Esophagus muscularis mucosa (tissue), 4 donors: ENCODE measurements around the gene PPFIA4. TPM values are rescaled to one million over a fixed set of nuclear protein-coding genes. Genes with fewer than 3 reads are reported as not detected.
A peak's percentile ranks its signal among the peaks of the same experiment; 100 is the strongest.

Source experiments
- DNase-seq: peaks from one replicate; pipeline ENCODE4 v3.0.0-alpha.2; 2017; ENCODE audit errors: extremely low spot score
- H3K27ac ChIP-seq, 4 donors: fragments of 200-600 bp; sonication (generic); replicated peaks in 1 of 4; 1 replicate in 3 of 4; 2 replicates in 1 of 4; pipeline ENCODE4 v1.5.1; 2016 to 2019; ENCODE audit warnings: mild to moderate bottlenecking in 1 of 4
- H3K27me3 ChIP-seq, 4 donors: fragments of 200-600 bp; sonication (generic); one replicate each; pipeline versions ENCODE4 v1.5.1 to v1.6.0; 2016 to 2019
- H3K36me3 ChIP-seq, 4 donors: fragments of 200-600 bp; sonication (generic); one replicate each; pipeline ENCODE4 v1.5.1; 2016 to 2019
- H3K4me1 ChIP-seq, 4 donors: fragments of 200-600 bp; sonication (generic); one replicate each; pipeline ENCODE4 v1.5.1; 2016 to 2019
- H3K4me3 ChIP-seq, 4 donors: fragments of 200-600 bp; sonication (generic); 1 replicate in 2 of 4; 2 replicates in 2 of 4; pipeline ENCODE4 v1.5.1; 2016 to 2019; ENCODE audit warnings: mild to moderate bottlenecking in 4 of 4, moderate library complexity in 1 of 4
- H3K9me3 ChIP-seq, 4 donors: fragments of 200-600 bp; sonication (generic); 1 replicate in 3 of 4; 2 replicates in 1 of 4; pipeline ENCODE4 v1.5.1; 2016 to 2019
- CTCF ChIP-seq, 3 experiments: fragments of 200-600 bp in 2 of 3; fragments of 450-650 bp in 1 of 3; sonication (generic) in 2 of 3; IDR thresholded peaks; one replicate each; pipeline ENCODE4 v1.5.1; 2017 to 2019; ENCODE audit warnings: antibody characterized with exemption in 3 of 3, mild to moderate bottlenecking in 2 of 3, moderate library complexity in 1 of 3
- EP300 ChIP-seq: sonication (generic); formaldehyde crosslinking; IDR thresholded peaks from one replicate; pipeline ENCODE4 v1.6.1; 2017; ENCODE audit warnings: antibody characterized with exemption
- POLR2A ChIP-seq: fragments of 450-650 bp; IDR thresholded peaks from one replicate; pipeline ENCODE4 v1.6.1; 2017; ENCODE audit warnings: antibody characterized with exemption, moderate library complexity, mild to moderate bottlenecking, low read depth
- POLR2AphosphoS5 ChIP-seq, 2 donors: sonication (generic); formaldehyde crosslinking; IDR thresholded peaks; one replicate each; pipeline ENCODE4 v1.6.1; 2017; ENCODE audit warnings: antibody characterized with exemption in 2 of 2
- WGBS: methylation state at CpG from one replicate; pipeline ENCODE4 v1.1.5; 2018; 5-methylcytosine and 5-hydroxymethylcytosine counted together
- intact Hi-C: fragments of 100-400 bp; cut with DNase I; formaldehyde crosslinking; loops from one replicate; pipeline ENCODE4 v1.15.1; 2023
- total RNA-seq, 4 donors: library from RNA; depleted of rRNA; stranded (reverse); fragments of >200 nt; gene quantifications; one replicate each; pipeline versions ENCODE4 v1.1.0 to v1.2.1, GENCODE V29; 2016

The PPFIA4 gene
- total RNA-seq, 4 donors from 2014 or later = 0.42 to 1.6 (median 1.1) TPM

DNA sequence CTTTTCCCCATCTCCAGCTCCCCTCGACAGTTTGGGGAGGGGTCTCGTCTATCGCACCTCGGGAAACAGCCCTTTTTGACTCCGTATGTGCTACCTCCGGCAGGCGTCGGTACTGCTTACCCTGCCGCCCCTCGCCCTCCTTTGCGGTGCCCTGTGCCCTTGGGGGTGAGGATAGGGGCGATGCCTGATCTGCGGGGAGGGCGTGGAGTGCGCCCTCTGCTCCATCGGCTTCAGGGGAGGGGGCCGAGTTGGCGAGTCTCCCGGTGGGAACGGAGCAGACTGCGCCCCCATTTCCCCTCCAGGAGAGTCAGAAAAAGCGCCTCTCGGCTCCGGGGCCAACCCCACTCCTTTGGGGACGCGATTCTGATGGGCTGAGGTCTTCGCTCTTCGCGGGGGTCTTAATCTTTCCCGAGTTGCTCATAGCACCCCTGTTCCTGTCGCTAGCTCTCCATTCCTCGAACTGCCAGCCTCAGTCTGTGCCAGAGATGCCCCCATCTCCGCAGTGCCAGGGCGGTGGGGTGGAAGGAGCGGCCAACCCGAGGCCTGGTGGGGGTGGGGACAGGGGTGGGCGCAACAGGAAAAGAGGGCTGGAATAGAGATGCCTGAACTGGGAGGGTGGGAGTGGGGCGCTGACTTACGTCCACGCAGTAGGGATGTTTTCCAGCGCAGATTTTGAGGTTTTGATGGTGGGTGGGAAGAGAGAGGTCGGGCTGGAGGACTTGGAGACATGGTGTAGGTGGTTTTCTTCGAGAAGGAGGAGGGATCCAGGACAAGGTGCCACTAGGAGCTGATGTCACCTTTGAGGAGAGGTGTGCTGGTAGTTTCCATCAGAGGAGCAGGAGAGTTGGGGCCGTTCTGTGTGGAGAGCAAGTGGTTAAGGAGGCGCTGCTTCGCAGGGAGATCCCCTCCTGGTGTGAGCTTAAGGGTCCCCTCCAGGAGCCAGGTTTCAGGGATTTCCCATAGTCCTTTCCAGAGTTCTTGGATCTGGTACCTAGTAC, 674 bp downstream of the PPFIA4 start:
- H3K4me1 ChIP-seq = peaks cover 20 to 22% (median 21%) of the 10 kb centered on the region in 4 donors
- H3K27me3 ChIP-seq = peaks cover 0 to 8% (median 0%) of the 10 kb centered on the region in 4 donors
- peak overlapping the region in 2 of 4 donors; percentile 65 to 68 for H3K27ac ChIP-seq
- intact Hi-C loops = no loop called here
- DNase-seq = no peak
- peak overlapping the region; percentile 58 to 77 (median 59) for H3K4me3 ChIP-seq
- peaks cover 16 to 27% (median 23%) of the 10 kb centered on the region in 4 donors for H3K36me3 ChIP-seq
- WGBS = 18% methylated on average over 30 of the region's 46 CpGs
- H3K9me3 ChIP-seq = no peaks in the 10 kb centered on the region
- TF ChIP-seq POLR2AphosphoS5 (IDR thresholded peaks at IDR 0.05) (no peak), POLR2A (no peak), EP300 (no peak), CTCF (IDR thresholded peaks at IDR 0.05) (no peak)

GRCh38 chr1:203028067-203028783, 1.9 kb downstream of the PPFIA4 start:
- H3K4me3 ChIP-seq = no peak overlapping the region

GRCh38 chr1:203028784-203029553, 2.7 kb downstream of the PPFIA4 start:
- H3K4me3 ChIP-seq = no peak overlapping the region
- WGBS = 76% methylated on average over 6 of the region's 13 CpGs
- no peak for DNase-seq
- H3K27ac ChIP-seq = no peak overlapping the region
- TF ChIP-seq POLR2AphosphoS5 (IDR thresholded peaks at IDR 0.05) (no peak), CTCF (IDR thresholded peaks at IDR 0.05) (no peak), EP300 (no peak), POLR2A (no peak)
- H3K9me3 ChIP-seq = no peaks in the 10 kb centered on the region
- peaks cover 20 to 22% (median 21%) of the 10 kb centered on the region in 4 donors for H3K4me1 ChIP-seq
- intact Hi-C loops = no loop called here
- H3K27me3 ChIP-seq = peaks cover 0 to 8% (median 0%) of the 10 kb centered on the region in 4 donors
- peaks cover 5 to 12% (median 9%) of the 10 kb centered on the region in 4 donors for H3K36me3 ChIP-seq

More at GRCh38 chr1:203028067-203028783, 1.9 kb downstream of the PPFIA4 start:
- WGBS = 81% methylated on average over 9 of the region's 9 CpGs
- H3K27ac ChIP-seq = no peak overlapping the region
- intact Hi-C loops = no loop called here
- peaks cover 12 to 19% (median 15%) of the 10 kb centered on the region in 4 donors for H3K36me3 ChIP-seq
- no peaks in the 10 kb centered on the region for H3K9me3 ChIP-seq
- peaks cover 0 to 8% (median 0%) of the 10 kb centered on the region in 4 donors for H3K27me3 ChIP-seq
- TF ChIP-seq POLR2AphosphoS5 (IDR thresholded peaks at IDR 0.05) (no peak), EP300 (no peak), POLR2A (no peak)
- DNase-seq = peak; percentile 78
- H3K4me1 ChIP-seq = peaks cover 20 to 22% (median 21%) of the 10 kb centered on the region in 4 donors

- Histone ChIP-seq H3K4me1 (peaks cover 11 to 35% (median 17%) of the 10 kb centered on the region in 4 donors), H3K27ac (no peak overlapping the region), H3K9me3 (no peaks in the 10 kb centered on the region), H3K27me3 (peaks cover 0 to 8% (median 0%) of the 10 kb centered on the region in 4 donors), H3K36me3 (no peaks in the 10 kb centered on the region), H3K4me3 (no peak overlapping the region)
- DNase-seq = no peak
- TF ChIP-seq CTCF (IDR thresholded peaks at IDR 0.05) (peak in 1 of 3 experiments; percentile 26), POLR2AphosphoS5 (IDR thresholded peaks at IDR 0.05) (no peak), EP300 (no peak)
- intact Hi-C loops = no loop called here
- WGBS = 90% methylated on average over 6 of the region's 6 CpGs
Measured at GRCh38 chr1:203031467-203031866, 5.2 kb downstream of the PPFIA4 start.
